NCI-H146 (cell line): ENCODE measurements around the gene RGS10.
A peak's percentile ranks its signal among the peaks of the same experiment; 100 is the strongest.

Source experiments
- DNase-seq: peaks from one replicate; lab custom pipeline; 2025; lab: John Stamatoyannopoulos, UW

The RGS10 gene

GRCh38 chr10:119497243-119497642 is 45.3 kb downstream of the RGS10 start:
- DNase-seq, result no peak

DNA sequence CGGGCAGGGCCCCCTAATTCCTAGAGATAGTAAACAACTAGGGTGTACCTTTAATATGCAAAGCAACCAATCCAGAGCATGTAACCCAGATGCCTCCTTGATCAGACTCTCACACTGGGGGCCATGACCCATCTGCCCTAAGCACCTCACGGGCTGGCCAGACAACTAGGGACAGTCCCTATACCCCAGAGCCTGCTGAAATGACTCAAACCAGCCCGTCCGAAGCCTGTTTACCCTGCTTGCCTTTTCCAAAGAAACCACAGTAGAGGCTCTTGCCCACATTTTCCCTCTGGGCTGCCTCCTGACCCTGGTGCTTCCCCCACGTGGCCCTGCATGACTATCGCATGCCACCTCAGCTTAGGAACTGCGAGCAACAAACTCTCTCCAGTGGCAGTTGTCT is 46.2 kb downstream of the RGS10 start:
- DNase-seq, result no peak

GRCh38 chr10:119495545-119495944 is 47.0 kb downstream of the RGS10 start:
- DNase-seq, result no peak

GRCh38 chr10:119495021-119495505 is 47.5 kb downstream of the RGS10 start:
- DNase-seq, result no peak

- no peak for DNase-seq
These were observed 48.1 kb downstream of the RGS10 start for GRCh38 chr10:119494236-119495020.

DNA sequence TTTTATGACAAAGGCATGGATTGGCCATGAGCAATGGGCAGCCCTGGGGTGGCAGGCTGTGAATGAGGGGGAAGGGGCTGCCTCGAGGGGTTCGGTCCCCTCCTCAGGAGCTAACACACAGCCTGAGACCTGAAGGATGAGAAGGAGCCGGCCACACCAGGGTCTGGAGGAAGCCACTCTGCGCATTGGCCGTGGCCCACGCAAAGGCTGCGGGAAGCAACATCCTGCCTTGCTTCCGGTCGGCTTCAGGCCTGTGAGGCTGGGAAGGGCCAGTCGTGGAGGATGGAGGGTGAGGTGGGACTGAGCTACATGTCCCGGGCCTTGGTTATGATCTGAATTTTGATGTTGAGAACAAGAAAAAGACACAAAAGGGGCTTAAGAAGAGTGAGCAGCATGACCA is 49.4 kb downstream of the RGS10 start:
- no peak for DNase-seq

DNA sequence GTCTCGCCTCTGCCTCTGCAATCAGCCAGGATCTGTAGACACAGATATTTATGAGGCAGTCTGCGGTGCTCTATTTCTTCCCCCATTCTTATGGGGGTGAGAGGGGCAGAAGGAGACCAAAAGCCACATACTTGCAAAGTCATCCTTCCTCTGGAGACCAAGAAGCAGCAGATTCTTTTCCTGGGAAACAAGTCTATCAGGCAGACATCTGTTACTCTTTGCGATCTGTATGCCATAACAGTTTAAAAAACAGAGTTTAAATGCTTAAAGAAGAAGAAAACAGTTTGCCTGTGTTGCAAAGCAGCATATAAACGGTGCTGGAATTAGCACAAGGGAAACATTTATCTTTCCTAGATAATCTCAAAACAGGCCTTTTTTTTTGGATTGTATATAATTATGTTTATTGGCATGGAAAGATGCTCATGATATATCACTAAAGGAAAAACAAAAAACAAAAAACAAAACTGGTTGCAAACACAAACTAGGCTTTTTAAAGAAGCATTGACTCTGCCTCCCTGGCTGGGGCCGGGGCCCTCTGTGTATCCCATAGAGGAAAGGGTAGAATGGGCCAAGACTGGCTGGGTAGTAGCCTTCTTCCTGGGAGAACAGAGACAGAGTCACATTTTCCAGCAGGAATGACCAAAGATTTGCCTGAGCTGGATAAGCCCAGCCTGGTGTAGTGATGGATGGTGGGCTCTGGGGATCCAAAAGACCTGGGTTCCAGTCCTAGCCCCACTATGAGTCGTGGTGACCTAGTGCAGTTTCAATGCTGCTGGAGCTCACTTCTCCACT is 50.4 kb downstream of the RGS10 start:
- no peak for DNase-seq

- DNase-seq, result no peak
These were observed 52.6 kb downstream of the RGS10 start for GRCh38 chr10:119489991-119490326.

DNA sequence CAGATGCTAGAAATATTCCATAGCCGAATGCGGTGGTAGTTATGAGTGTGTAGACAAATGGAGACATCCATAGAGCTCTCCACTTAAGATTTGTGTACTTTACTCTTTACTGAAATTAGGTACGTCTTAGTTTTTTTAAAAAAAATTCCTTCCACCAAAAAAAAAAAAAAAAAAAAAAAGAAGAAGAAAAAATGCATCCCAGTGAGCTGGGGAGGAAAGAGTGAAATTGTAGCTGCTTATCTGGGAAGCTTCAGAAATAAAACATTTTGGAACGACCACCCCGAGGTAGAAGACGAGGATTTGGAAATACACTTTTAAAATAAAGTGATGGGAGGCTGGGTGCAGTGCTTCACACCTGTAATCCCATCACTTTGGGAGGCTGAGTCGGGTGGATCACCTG is 53.8 kb downstream of the RGS10 start:
- no peak for DNase-seq

DNA sequence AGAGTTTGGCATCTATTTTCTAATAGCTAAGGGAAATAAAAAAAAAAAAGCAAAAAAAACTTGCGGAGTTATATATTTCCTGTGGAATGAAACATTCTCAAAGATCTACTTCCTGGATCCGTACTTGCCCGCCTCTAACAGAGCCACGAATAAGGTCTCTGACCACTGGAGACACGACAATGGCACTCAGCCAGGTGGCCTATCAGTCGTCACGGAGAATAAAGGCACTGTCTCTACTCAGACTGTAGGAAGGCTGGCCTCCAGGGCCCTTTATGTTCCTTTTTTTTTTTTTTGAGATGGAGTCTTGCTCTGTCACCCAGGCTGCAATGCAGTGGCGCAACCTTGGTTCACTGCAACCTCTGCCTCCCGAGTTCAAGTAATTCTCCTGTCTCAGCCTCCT is 58.7 kb downstream of the RGS10 start:
- DNase-seq, result no peak

DNA sequence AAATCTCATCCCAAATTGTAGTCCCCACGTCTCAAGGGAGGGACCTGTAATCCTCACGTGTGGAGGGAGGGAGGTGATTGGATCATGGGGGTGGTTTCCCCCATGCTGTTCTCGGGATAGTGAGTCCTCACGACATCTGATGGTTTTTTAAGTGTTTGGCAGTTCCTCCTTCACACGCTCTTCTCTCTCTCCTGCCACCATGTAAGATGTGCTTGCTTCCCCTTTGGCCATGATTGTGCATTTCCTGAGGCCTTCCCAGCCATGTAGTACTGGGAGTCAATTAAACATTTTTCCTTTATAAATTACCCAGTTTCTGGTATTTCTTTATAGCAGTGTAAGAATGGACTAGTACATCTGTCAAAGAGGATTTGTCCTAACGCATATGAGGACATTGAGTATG is 59.5 kb downstream of the RGS10 start:
- DNase-seq, result no peak

DNA sequence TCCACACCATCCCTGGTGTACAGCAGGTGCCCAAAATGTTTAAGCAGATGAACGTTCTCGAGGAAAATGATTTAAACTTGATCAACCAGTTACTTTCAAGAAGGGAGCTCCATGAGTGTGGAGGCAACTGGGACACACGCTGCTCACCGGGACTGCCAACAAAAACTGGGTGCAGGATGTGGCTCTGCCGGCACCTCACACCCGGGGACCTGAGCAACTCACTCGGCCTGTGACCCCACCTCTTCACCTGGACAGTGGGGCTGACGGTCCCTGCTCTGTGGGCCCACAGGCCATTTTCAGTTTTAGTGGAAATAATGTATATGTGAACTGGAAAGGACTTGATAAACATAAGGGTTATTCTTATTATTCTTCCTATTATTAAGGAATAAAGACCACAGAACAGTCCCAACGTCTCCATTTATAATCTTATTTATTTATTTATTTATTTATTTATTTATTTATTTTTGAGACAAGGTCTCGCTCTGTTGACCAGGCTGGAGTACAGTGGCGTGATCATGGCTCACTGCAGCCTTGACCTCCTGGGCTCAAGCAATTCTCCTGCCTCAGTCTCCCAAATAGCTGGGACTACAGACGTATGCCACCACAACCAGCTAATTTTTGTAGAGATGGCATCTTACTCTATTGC is 60.6 kb downstream of the RGS10 start:
- DNase-seq, result no peak

- no peak for DNase-seq
These were observed 61.9 kb downstream of the RGS10 start for GRCh38 chr10:119480667-119481066.

GRCh38 chr10:119479532-119479931 is 63.0 kb downstream of the RGS10 start:
- DNase-seq, result peak; percentile 16

DNA sequence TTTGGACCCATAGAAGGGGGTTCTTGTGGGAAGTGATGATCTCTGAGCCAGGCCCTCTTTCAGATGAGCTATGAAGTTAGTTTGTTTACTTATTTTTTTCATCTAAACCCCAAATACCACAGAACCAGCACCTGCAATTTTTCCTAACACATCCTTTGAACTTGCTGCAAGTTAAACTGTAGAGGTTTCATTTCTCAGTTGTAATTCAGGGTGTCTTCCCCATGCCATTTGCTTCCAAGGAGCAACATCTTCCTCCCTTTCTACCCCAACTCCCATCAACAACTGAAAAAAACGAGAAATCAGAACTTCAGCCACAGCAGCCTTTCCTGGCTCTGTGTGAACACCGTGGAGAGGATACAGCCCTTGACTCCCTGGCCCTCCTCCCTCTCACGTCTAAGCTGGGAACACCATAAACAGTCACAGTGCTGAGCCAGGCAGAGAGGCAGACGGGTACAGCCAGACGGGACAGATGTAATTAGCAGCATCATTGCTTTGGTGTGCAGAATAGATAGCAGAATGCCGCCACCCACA is 63.6 kb downstream of the RGS10 start:
- no peak for DNase-seq

GRCh38 chr10:119478111-119478802 is 64.3 kb downstream of the RGS10 start:
- no peak for DNase-seq

DNA sequence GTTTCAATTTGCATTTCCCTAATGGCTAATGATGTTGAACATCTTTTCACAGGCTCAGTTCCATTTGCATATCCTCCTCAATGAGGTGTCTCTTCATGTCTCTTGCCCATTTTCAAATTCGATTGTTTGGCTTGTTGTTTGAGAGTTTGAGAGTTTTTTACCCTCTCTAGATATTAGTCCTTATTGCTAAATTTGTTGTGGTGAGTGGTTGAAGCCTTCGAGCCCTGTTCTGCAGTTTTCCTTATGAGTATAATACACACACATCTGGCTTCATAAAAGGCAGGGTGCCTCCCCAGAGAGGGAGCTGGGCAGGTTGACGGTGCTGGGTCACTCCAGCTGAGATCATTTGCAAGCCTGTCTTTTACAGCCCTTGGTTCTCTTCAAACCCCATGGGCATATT is 65.1 kb downstream of the RGS10 start:
- no peak for DNase-seq

DNA sequence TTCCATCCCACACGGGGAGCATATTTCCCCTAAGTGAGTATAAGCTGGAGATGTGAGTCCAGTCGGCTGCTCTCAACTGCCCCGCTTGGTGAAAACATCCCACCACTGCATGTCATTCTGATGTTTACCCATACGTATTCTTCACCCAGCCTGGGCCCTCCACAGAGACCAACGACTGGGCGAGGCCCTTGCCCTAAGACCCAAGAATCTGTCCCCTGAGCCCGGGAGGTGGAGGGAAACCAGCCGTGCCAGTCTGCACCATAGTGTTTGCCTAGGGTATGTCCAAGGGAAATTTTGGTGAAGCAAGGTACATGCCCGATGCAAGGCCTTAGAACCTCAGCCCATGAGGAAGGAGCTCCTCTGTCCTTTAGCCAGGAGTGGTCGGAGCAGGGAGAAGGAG is 67.9 kb downstream of the RGS10 start:
- no peak for DNase-seq

GRCh38 chr10:119473771-119474170 is 68.7 kb downstream of the RGS10 start:
- no peak for DNase-seq

DNA sequence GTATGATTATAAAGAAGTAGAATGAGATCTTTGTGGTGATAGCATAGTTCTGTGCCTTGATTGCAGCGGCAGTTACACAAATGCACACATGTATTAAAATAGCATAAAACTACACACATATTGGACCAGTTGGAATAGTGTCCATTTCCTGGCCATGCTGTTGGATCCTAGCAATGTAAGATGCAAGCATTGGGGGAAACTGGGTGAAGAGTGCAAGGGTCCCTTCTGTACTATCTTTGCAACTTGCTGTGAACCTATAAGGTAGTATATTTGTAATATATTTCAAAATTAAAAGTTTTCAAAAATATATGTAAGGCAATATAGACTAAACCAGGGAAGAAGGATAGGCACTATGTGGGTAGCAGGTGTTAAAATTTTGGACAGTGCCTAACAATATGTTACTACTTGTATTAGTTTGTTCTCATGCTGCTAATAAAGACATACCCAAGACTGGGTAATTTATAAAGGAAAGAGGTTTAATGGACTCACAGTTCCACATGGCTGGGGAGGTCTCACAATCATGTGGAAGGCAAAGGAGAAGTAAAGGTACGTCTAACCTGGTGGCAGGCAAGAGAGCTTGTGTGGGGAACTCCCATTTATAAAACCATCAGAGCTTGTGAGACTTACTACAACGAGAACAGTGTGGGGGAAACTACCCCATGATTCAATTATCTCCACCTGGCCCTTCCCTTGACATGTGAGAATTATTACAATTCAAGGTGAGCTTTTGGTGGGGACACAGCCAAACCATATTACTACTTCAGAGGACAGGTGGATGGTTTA is 71.4 kb downstream of the RGS10 start:
- DNase-seq, result no peak

DNA sequence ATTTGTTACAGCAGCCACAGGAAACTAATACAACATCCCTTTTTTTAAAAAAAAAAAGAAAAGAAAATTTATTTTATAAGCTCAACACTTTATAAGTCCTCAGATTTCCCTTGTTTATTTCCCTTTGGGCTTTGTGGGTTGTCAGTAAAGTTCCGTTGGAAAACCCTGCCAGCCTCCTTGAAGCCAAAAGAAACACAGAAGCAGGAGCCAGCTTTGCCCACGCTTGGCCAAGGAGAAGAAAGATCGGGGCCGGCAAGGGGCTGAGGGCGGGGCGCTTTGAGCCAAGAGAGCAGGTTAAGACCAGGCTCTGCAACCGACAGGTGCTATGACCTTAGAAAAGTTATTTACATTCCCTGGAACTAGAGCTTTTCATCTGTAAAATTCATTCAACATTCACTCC is 72.7 kb downstream of the RGS10 start:
- DNase-seq, result no peak
